Stimulated activated CD4-positive, alpha-beta T cell treated with anti-CD3 and anti-CD28 coated beads, Interleukin-4, amount 100 ng/mL, for 1 hour (primary cell): Measurements from ENCODE around the gene CRELD2.

Experiments used
- DNase-seq: peaks from one replicate; pipeline ENCODE4 v3.0.0-alpha.2; 2020

The CRELD2 gene

GRCh38 chr22:49948116-49948957, 29.9 kb downstream of the CRELD2 start:
- no peak for DNase-seq

GRCh38 chr22:49948958-49949913, 30.8 kb downstream of the CRELD2 start:
- DNase-seq, result no peak

- no peak for DNase-seq
Observed at GRCh38 chr22:49949914-49950292, 31.5 kb downstream of the CRELD2 start.

GRCh38 chr22:49950396-49950994, 32.1 kb downstream of the CRELD2 start:
- no peak for DNase-seq

GRCh38 chr22:49951000-49951677, 32.7 kb downstream of the CRELD2 start:
- DNase-seq, result no peak

GRCh38 chr22:49951678-49951985, 33.2 kb downstream of the CRELD2 start:
- no peak for DNase-seq

GRCh38 chr22:49951986-49952896, 33.8 kb downstream of the CRELD2 start:
- DNase-seq, result no peak

GRCh38 chr22:49953027-49953679, 34.7 kb downstream of the CRELD2 start:
- DNase-seq, result no peak

- no peak for DNase-seq
Observed at GRCh38 chr22:49953680-49954344, 35.4 kb downstream of the CRELD2 start.

- no peak for DNase-seq
Observed at GRCh38 chr22:49954354-49954753, 35.9 kb downstream of the CRELD2 start.

- DNase-seq, result no peak
Observed at GRCh38 chr22:49954991-49955580, 36.7 kb downstream of the CRELD2 start.

GRCh38 chr22:49955581-49956417, 37.4 kb downstream of the CRELD2 start:
- no peak for DNase-seq

GRCh38 chr22:49956418-49956770, 38.0 kb downstream of the CRELD2 start:
- no peak for DNase-seq

- no peak for DNase-seq
Observed at GRCh38 chr22:49956914-49957825, 38.7 kb downstream of the CRELD2 start.

GRCh38 chr22:49957826-49958365, 39.5 kb downstream of the CRELD2 start:
- no peak for DNase-seq

- no peak for DNase-seq
Observed at GRCh38 chr22:49958366-49958921, 40.0 kb downstream of the CRELD2 start.

GRCh38 chr22:49958931-49959781, 40.7 kb downstream of the CRELD2 start:
- no peak for DNase-seq
